Subcutaneous adipose tissue (tissue), 4 donors: ENCODE data around the gene R3HDM2. TPM values are rescaled to one million over a fixed set of nuclear protein-coding genes. Genes with fewer than 3 reads are reported as not detected.

ENCODE experiments used
- CTCF ChIP-seq: fragments of 450-650 bp; IDR thresholded peaks from one replicate; pipeline ENCODE4 v1.5.1; 2016; ENCODE audit warnings: low read depth, mild to moderate bottlenecking, control low read depth, antibody characterized with exemption, moderate library complexity
- total RNA-seq, 4 donors: library from RNA; depleted of rRNA; stranded (reverse); fragments of >200 nt; gene quantifications; one replicate each; pipeline ENCODE4 v1.1.0, GENCODE V29; 2016

R3HDM2 gene
- total RNA-seq, 4 donors from 2014 or later, result 48.2 to 51.2 (median 48.7) TPM

GRCh38 chr12:57465030-57465746 is 34.3 kb upstream of the R3HDM2 start:
- no peak for TF ChIP-seq CTCF

DNA sequence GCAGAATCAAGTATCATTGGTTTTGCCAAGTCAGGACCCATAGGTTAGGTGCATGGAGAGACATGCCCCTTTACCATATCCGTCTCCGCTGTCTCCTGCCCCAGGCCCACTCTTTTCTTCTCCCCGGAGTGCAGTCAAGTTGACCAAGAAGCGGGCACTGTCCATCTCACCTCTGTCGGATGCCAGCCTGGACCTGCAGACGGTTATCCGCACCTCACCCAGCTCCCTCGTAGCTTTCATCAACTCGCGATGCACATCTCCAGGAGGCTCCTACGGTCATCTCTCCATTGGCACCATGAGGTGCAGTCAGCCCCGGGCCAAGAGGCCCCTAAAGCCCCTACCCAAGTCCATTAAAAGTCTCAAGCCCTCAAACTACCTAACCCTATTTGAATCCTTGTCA is 33.7 kb upstream of the R3HDM2 start:
- no peak for TF ChIP-seq CTCF

DNA sequence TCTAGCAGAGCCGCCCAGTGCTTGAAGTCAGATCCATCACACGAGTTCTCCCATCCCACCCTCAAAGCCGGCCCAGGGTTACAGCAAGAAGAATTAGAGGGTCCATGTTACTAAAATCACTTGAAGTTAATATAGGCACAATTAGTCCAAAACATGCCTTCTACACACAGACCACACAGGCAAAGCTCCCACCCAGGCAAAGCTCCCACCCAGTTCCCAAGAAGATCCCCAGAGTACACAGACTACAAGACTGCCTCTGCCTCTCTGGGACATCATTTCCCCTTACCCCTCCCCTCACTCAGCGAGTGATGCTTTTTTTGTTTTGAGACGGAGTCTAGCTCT is 32.0 kb upstream of the R3HDM2 start:
- no peak for TF ChIP-seq CTCF

DNA sequence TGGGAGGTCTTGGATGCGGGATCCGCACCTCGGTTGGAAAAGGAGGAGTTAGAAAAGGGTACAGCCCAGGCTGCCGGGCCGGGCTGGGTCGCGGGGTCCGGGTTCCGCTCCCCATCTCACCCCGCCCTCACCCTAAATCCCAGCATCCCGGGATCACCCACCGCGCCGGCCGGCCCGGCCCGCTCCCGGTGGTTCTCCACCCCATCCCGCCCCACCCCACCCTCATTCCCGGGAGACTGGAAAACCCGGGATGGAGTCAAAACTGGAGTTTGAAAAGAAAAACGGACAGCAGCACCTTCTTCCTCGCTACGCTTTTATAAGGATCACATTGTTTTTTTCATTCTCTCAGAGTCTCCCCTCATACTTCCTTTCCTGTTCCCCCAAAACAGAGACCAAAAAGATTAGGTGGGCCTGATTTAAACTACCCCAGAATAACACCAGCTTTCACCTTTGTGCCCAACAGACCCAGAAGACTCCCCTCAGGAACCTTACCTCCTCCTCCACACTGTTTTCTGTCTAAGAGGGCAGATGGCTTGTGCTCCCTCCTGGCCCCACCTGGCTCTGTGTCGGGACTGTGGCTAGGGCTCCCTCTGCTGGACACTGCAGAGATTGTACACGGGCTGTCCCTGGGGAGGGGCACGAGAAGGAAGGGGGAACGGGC is 31.5 kb upstream of the R3HDM2 start:
- no peak for TF ChIP-seq CTCF

- TF ChIP-seq CTCF, result no peak
These were observed 31.0 kb upstream of the R3HDM2 start for GRCh38 chr12:57461917-57462250.

- TF ChIP-seq CTCF, result no peak
These were observed 30.6 kb upstream of the R3HDM2 start for GRCh38 chr12:57461276-57461916.

- TF ChIP-seq CTCF, result no peak
These were observed 30.0 kb upstream of the R3HDM2 start for GRCh38 chr12:57460841-57461275.
